HK-2 (cell line): Measurements from ENCODE around the gene SLC4A7.
A peak's percentile ranks its signal among the peaks of the same experiment; 100 is the strongest.
"Not testable (repeated sequence)": the region's sequence is repeated elsewhere in the genome, so short reads cannot be mapped to it uniquely, and the experiment has no call there.

Source experiments
- DNase-seq: peaks from one replicate; pipeline ENCODE4 v3.0.0-alpha.2; 2018; ENCODE audit not compliant: unreplicated experiment

The SLC4A7 gene

GRCh38 chr3:27484015-27484844, at the start of gene SLC4A7:
TSS of gene SLC4A7 (minus strand) at chr3:27484384. CDS start at chr3:27484126, 258 bp downstream.
- peak; percentile 93 for DNase-seq

- DNase-seq, result no peak
These were observed 49.0 kb upstream of the SLC4A7 start for GRCh38 chr3:27533261-27533607.

GRCh38 chr3:27532426-27533260, 48.5 kb upstream of the SLC4A7 start:
- no peak for DNase-seq

GRCh38 chr3:27531193-27531751, 47.1 kb upstream of the SLC4A7 start:
- not testable (repeated sequence) for DNase-seq

- DNase-seq, result no peak
These were observed 44.6 kb upstream of the SLC4A7 start for GRCh38 chr3:27528791-27529190.

- no peak for DNase-seq
These were observed 42.6 kb upstream of the SLC4A7 start for GRCh38 chr3:27526614-27527315.

- no peak for DNase-seq
These were observed 37.7 kb upstream of the SLC4A7 start for GRCh38 chr3:27521872-27522265.

GRCh38 chr3:27521179-27521871, 37.1 kb upstream of the SLC4A7 start:
- DNase-seq, result no peak

GRCh38 chr3:27511724-27512422, 27.7 kb upstream of the SLC4A7 start:
- no peak for DNase-seq

- no peak for DNase-seq
These were observed 25.2 kb upstream of the SLC4A7 start for GRCh38 chr3:27509376-27509775.

GRCh38 chr3:27508424-27508823, 24.2 kb upstream of the SLC4A7 start:
- DNase-seq, result no peak

- no peak for DNase-seq
These were observed 23.5 kb upstream of the SLC4A7 start for GRCh38 chr3:27507515-27508266.

GRCh38 chr3:27507111-27507510, 22.9 kb upstream of the SLC4A7 start:
- no peak for DNase-seq

- no peak for DNase-seq
These were observed 20.6 kb upstream of the SLC4A7 start for GRCh38 chr3:27504749-27505148.

- DNase-seq, result no peak
These were observed 19.3 kb upstream of the SLC4A7 start for GRCh38 chr3:27503526-27503925.

- no peak for DNase-seq
These were observed 17.6 kb upstream of the SLC4A7 start for GRCh38 chr3:27501759-27502158.

GRCh38 chr3:27500986-27501385, 16.8 kb upstream of the SLC4A7 start:
- DNase-seq, result no peak

GRCh38 chr3:27500035-27500434, 15.9 kb upstream of the SLC4A7 start:
- no peak for DNase-seq

- DNase-seq, result no peak
These were observed 10.6 kb upstream of the SLC4A7 start for GRCh38 chr3:27494784-27495183.

- no peak for DNase-seq
These were observed 4.6 kb upstream of the SLC4A7 start for GRCh38 chr3:27488821-27489220.
